Measurements from ENCODE around the gene RAD51B.

Gene RAD51B

DNA sequence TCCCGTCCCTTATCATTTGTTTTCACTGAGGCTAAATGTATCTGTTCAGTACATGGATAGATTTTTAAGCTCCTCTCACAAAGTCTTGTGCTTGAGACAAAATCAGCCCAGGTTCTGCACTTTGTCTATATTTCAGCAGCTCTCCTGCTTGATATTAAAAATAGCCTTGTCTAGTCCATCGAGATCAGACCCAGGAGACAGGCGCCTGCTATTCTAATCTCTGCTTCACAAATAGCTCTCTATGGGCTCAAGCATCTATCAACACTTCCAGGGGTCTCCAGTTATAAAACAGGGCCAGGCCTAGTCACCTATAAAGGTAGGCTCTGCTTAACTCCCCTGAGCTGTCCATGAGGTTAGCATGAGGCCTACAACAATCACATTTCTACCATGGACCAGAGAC is 910.8 kb downstream of the RAD51B start:
- no peak for DNase-seq (ENCODE audit: low read depth)

DNA sequence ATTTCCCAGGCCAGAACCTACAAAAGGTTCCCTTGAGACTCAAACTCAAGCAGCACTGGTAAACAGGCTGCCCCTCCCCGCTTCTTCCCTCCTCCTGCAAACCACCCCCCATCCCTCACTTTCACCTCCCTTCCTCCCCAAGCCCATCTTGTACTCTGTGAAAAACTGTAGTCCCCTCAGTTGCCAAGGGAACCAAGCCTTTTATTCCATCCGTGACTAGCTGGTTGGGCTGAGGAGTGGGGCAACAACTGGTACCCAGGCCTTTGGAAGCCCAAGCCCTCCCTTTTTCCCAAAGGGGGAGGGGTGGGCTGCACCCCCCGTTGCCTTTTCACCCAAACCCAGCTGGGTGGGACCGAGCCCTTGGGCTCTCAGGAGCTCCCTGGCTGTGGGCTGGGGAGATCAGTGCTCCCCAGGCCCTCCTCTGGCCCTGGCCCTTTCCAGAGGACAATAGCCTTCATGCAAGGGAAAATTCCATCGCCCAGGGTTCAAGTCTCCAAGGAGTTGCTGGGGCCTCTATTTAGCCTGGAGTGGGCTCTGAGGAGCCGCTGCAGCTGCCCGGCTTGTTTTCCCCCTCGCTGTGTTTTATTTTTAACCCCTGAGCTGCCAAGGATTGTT is 911.3 kb downstream of the RAD51B start:
- DNase-seq (ENCODE audit: low read depth) = no peak

DNA sequence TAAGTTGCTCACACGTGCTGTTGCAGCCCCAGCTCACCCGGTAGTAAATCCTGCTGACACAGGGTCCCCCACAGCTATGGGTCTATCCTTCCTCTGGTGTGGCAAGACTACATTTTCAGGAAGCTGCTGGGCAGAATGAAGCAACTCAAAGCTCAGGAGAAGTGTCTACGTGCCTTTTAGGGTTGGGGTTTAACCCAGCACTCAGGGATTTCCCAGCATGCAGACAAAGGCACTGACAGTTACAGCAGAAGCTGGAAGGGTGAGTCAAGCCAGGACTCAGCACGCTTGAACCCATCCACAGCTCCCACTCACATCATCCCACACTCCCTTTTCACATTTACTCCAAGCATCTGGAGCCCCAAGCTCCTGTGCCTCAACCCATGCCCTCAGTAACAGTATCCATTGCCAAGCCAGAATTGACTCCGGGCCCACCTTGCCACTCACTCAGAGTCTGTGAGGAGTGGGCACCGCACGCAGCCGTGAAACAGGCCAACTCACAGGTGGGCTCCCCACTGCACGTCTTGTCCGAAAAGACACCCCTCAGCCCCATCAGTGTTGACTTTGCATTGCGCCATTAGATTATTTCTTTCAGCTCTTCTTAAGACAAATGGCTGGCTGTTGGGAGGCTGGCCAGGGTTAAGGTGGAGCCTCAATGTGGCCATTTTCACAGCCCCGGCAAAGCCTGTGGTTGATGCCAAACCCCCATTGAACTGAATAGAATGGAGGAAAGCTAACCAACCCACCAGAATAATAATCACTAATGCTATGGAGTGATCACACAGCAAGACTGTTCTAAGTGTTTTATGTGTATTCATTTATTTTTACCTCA is 913.7 kb downstream of the RAD51B start:
- no peak for DNase-seq (ENCODE audit: low read depth)

GRCh38 chr14:68734231-68734732 is 914.7 kb downstream of the RAD51B start:
- DNase-seq (ENCODE audit: low read depth) = no peak

GRCh38 chr14:68735856-68736255 is 916.3 kb downstream of the RAD51B start:
- no peak for DNase-seq (ENCODE audit: low read depth)

GRCh38 chr14:68736471-68736871 is 916.9 kb downstream of the RAD51B start:
- no peak for DNase-seq (ENCODE audit: low read depth)

DNA sequence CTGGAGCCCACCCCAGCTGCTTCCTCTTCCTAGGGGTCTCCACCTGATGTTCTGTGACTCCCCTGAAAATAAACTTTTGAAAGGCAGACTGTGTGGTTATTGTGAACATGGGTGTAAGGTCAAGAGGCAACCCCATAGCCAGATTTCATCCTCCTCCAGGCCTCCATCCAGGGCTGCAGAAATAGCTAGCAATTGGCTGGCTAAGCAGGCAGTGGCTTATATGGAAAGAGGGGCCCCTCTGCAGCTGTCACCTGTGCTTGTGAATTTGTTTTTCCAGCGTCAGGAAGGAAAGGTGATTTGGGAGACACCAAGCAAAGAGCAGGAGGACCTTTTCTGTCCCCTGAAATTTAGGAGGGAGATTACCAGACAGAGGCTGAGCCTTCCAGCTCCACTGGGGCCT is 917.5 kb downstream of the RAD51B start:
- DNase-seq (ENCODE audit: low read depth) = no peak

DNA sequence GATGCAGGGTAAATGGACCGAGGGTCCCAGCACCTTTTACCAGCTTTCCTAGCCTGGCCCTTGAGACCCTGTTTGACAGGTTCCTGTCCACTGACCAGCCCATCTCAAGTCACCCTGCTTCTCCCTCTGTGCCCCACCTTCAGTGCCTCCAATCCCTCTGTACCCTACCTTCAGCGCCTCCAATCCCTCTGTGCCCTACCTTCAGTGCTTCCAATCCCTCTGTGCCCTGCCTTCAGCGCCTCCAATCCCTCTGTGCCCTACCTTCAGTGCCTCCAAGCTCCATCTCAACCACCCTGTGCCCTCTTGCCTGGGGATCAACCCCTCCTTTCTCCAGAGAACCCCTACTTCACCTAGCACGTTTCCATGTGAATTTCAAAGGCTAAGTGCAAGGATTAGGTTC is 919.0 kb downstream of the RAD51B start:
- DNase-seq (ENCODE audit: low read depth) = no peak

GRCh38 chr14:68739701-68740100 is 920.1 kb downstream of the RAD51B start:
- DNase-seq (ENCODE audit: low read depth) = no peak

- no peak for DNase-seq (ENCODE audit: low read depth)
These were observed 921.4 kb downstream of the RAD51B start for GRCh38 chr14:68740788-68741476.

GRCh38 chr14:68741477-68741791 is 921.9 kb downstream of the RAD51B start:
- no peak for DNase-seq (ENCODE audit: low read depth)

DNA sequence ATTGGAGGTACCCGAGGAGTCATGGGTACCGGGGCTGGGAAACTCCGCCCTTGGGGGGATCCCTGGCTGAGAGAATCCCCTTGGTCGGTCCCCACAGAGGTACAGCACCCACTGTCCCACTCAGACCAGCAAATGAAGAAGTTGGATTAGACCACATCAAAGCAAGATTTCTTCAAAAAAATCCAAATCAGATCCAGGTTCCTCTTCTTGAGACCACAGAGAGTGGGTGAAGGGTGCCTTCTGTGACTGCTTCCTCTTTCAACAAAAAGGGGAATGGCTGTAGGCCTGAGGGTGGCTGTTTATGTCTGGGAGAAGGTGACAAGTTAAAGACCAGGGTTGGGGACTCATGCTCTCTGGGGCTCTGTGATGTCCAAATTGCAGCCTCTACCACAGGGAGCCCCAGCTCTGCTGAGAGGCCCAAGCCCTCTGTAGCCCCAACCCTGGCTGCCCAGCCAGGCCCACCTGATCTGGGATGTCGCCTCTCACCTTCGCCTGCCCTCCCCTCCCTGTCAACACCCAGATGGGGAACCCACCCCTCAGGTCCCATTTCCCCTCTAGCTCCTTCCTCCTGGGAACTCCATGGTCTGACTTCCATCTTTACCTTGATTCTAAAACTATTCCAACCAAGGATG is 922.4 kb downstream of the RAD51B start:
- DNase-seq (ENCODE audit: low read depth) = no peak

GRCh38 chr14:68744613-68745012 is 925.0 kb downstream of the RAD51B start:
- no peak for DNase-seq (ENCODE audit: low read depth)

DNA sequence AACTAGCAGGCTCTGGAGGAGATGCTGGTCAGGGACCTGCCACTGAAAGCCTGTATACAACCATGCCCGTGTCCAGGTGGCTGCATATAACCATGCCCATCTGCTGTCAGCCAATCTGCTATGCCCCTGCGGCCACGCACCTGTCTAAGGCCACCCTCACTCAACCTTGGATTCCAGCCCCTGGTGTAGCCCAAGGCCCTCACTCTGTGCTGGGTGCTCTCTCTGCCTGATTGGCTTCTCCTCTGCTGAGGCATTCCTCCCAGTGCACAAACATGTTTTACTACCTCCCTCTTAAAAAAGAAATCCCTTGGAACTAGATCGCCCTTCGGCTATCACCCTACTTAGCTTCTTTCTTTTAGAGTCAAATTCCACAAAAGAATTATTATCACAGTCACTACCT is 927.8 kb downstream of the RAD51B start:
- no peak for DNase-seq (ENCODE audit: low read depth)

DNA sequence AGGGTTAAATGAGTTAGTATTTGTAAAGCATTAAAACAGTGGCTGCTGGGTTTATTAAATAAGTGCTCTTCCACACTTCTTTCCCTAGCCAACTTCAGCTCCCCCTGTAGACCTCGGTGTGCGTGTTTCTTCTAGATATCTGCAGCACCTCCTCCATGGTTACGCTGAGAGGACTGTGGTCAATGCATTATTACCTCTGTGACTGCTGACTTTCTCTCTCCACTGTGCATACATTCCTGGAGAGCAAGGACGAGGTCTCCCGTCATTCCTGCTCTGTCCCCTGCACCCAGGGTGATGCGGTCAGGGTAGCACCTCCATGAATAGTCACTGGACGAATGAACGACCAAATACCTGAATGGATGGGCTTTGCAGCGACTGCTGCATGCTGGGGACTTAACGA is 928.7 kb downstream of the RAD51B start:
- no peak for DNase-seq (ENCODE audit: low read depth)

GRCh38 chr14:68748691-68749090 is 929.1 kb downstream of the RAD51B start:
- DNase-seq (ENCODE audit: low read depth) = no peak

DNA sequence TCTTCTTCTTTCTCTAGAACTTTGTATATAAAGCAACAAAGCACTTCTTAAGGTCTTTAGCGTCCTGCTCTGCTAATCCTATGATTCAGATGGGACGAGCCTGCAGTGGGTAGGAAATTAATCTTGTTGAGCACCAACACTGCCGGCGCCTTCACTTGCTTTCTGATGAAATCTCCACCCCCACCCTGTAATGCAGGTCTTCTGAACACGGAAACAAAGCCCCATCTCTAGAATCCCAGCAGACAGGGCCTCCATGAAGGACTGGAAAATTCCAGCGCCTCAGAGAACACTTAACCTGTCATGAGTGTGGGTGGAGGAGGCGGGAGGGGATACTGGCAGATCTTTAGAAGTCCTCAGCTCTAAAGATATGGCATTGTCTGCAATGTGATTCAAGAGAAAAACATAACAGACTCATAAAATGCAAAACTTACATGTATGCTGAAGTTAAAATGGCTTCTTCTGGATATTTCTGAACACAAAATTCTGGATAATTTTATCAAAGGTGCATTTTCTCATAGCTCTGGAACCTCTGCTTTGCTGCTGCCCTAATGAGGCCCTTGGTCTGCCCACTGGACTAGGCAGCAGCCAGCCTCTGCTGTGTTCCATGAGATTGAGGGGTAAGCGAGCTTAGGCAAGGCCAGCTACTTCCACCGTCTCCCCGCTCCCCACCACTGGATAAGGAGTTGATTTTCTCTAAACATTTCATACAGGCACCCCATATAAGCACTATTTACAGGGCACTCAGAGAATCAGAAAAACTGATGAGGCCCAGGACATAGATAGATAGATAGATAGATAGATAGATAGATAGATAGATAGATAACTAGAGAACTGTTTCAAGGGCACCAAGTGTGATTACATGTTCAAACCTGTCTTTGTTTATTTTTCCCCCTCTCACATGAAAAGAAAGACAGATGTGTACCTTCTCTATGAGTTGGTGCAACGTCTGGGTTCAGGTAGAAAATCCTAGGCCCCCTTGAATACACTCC is 930.2 kb downstream of the RAD51B start:
- DNase-seq (ENCODE audit: low read depth) = no peak

GRCh38 chr14:68752271-68753006 is 932.9 kb downstream of the RAD51B start:
- no peak for DNase-seq (ENCODE audit: low read depth)

DNA sequence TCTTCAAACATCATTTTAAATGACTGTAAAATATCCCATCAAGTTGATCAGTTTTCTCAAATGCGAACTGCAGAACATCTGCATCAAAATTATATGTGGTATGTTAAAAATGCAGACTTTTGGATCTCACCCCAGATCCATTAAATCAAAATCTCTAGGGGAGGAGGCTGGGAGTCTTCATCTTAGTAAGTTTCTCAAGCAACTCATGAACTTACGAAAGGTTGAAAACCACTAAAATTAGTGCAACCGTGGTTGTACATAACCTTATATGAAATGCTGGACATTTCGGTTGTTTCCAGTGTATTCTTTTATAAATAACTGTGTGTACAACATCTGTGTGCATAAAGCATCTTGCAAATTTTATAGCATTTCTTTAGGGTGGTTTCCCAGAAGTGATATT is 934.1 kb downstream of the RAD51B start:
- no peak for DNase-seq (ENCODE audit: low read depth)

DNA sequence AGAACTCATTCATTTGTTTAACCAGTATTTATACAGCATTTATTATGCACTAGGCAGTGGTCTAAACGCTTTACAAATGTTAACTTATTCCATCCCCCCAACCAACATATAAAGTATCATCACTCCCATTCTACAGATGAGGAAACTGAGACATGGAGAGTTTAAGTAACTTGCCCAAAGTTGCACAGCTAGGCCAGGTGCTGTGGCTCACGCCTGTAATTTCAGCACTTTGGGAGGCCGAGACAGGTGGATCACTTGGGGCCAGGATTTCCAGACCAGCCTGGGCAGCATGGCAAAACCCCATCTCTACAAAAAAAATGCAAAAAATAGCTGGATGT is 935.4 kb downstream of the RAD51B start:
- DNase-seq (ENCODE audit: low read depth) = no peak

DNA sequence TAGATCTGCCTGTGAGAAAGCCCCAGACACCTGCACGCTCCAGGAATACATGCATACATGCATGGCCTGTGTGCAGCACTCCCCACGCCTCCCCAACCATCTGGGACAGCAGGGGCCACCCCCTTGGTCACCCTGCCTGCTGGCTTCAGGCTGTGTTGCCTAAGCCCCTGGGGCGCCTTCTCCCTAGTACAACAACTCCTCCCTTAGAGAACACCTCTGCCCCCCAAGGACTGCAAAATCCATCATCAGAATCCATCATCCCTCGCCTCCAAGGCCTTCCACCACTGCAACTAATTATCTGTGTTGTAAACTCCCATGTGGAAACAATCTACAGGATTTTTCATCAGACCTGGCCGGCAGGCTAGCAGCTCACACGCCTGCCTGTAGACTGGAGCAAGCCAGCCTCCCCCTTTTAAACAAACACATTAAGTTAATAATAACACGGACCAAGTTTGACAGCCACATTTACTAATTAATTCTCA is 936.5 kb downstream of the RAD51B start:
- DNase-seq (ENCODE audit: low read depth) = no peak
